Measurements from ENCODE around the gene THUMPD1.

Gene THUMPD1

GRCh38 chr16:20750558-20750957 lies 8.9 kb upstream of the THUMPD1 start:
- Histone ChIP-seq H3K4me1 (ENCODE audit: control insufficient read depth in 2 of 2, insufficient read depth in 2 of 2, low read length in 2 of 2) (peaks cover 0 to 2% of the 10 kb centered on the region in 2 donors), H3K4me3 (ENCODE audit: low read length in 2 of 2) (no peak overlapping the region), H3K27ac (ENCODE audit: low read depth in 2 of 2, low read length in 2 of 2) (no peak overlapping the region), H3K36me3 (ENCODE audit: control insufficient read depth in 2 of 2, insufficient read depth in 2 of 2, low read length in 2 of 2) (no peaks in the 10 kb centered on the region), H3K9me3 (ENCODE audit: control insufficient read depth in 2 of 2, low read length in 2 of 2) (no peaks in the 10 kb centered on the region), H3K27me3 (ENCODE audit: control insufficient read depth in 2 of 2, insufficient read depth in 2 of 2, low read length in 2 of 2) (no peaks in the 10 kb centered on the region), H3K9ac (ENCODE audit: low read depth in 1 of 2, low read length in 2 of 2) (no peak overlapping the region)

GRCh38 chr16:20749474-20749873 lies 7.9 kb upstream of the THUMPD1 start:
- Histone ChIP-seq H3K36me3 (ENCODE audit: control insufficient read depth in 2 of 2, insufficient read depth in 2 of 2, low read length in 2 of 2) (no peaks in the 10 kb centered on the region), H3K27me3 (ENCODE audit: control insufficient read depth in 2 of 2, insufficient read depth in 2 of 2, low read length in 2 of 2) (no peaks in the 10 kb centered on the region), H3K9ac (ENCODE audit: low read depth in 1 of 2, low read length in 2 of 2) (no peak overlapping the region), H3K27ac (ENCODE audit: low read depth in 2 of 2, low read length in 2 of 2) (no peak overlapping the region), H3K4me3 (ENCODE audit: low read length in 2 of 2) (no peak overlapping the region), H3K9me3 (ENCODE audit: control insufficient read depth in 2 of 2, low read length in 2 of 2) (no peaks in the 10 kb centered on the region), H3K4me1 (ENCODE audit: control insufficient read depth in 2 of 2, insufficient read depth in 2 of 2, low read length in 2 of 2) (peaks cover 0 to 2% of the 10 kb centered on the region in 2 donors)

- Histone ChIP-seq H3K9ac (ENCODE audit: low read depth in 1 of 2, low read length in 2 of 2) (no peak overlapping the region), H3K4me1 (ENCODE audit: control insufficient read depth in 2 of 2, insufficient read depth in 2 of 2, low read length in 2 of 2) (peaks cover 0 to 2% of the 10 kb centered on the region in 2 donors), H3K9me3 (ENCODE audit: control insufficient read depth in 2 of 2, low read length in 2 of 2) (no peaks in the 10 kb centered on the region), H3K4me3 (ENCODE audit: low read length in 2 of 2) (no peak overlapping the region), H3K27me3 (ENCODE audit: control insufficient read depth in 2 of 2, insufficient read depth in 2 of 2, low read length in 2 of 2) (no peaks in the 10 kb centered on the region), H3K36me3 (ENCODE audit: control insufficient read depth in 2 of 2, insufficient read depth in 2 of 2, low read length in 2 of 2) (no peaks in the 10 kb centered on the region), H3K27ac (ENCODE audit: low read depth in 2 of 2, low read length in 2 of 2) (peak overlapping the region in 1 of 2 donors; percentile 5)
Measured at GRCh38 chr16:20747030-20747816, 5.6 kb upstream of the THUMPD1 start.

DNA sequence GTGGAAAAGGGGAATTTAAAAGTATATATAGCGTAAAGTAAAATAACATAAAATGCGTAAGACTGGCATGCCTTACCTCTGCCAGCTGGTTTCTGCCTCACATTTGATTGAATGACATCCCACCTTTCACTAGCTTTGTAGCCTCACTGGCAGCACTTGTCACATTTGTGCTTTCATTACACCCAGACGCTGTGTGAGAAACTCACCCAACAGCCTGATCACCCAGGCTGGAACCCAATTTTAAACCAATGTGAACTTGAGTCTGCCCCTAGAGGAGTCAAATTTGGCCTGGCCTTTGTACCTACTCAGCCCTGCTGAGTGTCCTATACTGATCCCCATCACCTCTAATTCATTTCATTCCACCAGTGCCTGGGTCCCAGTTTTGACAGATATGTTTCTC lies 4.8 kb upstream of the THUMPD1 start:
- Histone ChIP-seq H3K9ac (ENCODE audit: low read depth in 1 of 2, low read length in 2 of 2) (no peak overlapping the region), H3K27ac (ENCODE audit: low read depth in 2 of 2, low read length in 2 of 2) (no peak overlapping the region), H3K4me1 (ENCODE audit: control insufficient read depth in 2 of 2, insufficient read depth in 2 of 2, low read length in 2 of 2) (peaks cover 2% of the 10 kb centered on the region in 2 donors), H3K27me3 (ENCODE audit: control insufficient read depth in 2 of 2, insufficient read depth in 2 of 2, low read length in 2 of 2) (no peaks in the 10 kb centered on the region), H3K36me3 (ENCODE audit: control insufficient read depth in 2 of 2, insufficient read depth in 2 of 2, low read length in 2 of 2) (no peaks in the 10 kb centered on the region), H3K4me3 (ENCODE audit: low read length in 2 of 2) (no peak overlapping the region), H3K9me3 (ENCODE audit: control insufficient read depth in 2 of 2, low read length in 2 of 2) (no peaks in the 10 kb centered on the region)

GRCh38 chr16:20744922-20745440 lies 3.4 kb upstream of the THUMPD1 start:
- H3K9me3 ChIP-seq (ENCODE audit: control insufficient read depth in 2 of 2, low read length in 2 of 2), result no peaks in the 10 kb centered on the region
- H3K9ac ChIP-seq (ENCODE audit: low read depth in 1 of 2, low read length in 2 of 2), result no peak overlapping the region
- H3K4me1 ChIP-seq (ENCODE audit: control insufficient read depth in 2 of 2, insufficient read depth in 2 of 2, low read length in 2 of 2), result peaks cover 2 to 11% of the 10 kb centered on the region in 2 donors
- no peaks in the 10 kb centered on the region for H3K27me3 ChIP-seq (ENCODE audit: control insufficient read depth in 2 of 2, insufficient read depth in 2 of 2, low read length in 2 of 2)
- no peak overlapping the region for H3K27ac ChIP-seq (ENCODE audit: low read depth in 2 of 2, low read length in 2 of 2)
- no peak overlapping the region for H3K4me3 ChIP-seq (ENCODE audit: low read length in 2 of 2)
- H3K36me3 ChIP-seq (ENCODE audit: control insufficient read depth in 2 of 2, insufficient read depth in 2 of 2, low read length in 2 of 2), result no peaks in the 10 kb centered on the region

- no peak overlapping the region for H3K4me3 ChIP-seq (ENCODE audit: low read length in 2 of 2)
- no peak overlapping the region for H3K9ac ChIP-seq (ENCODE audit: low read depth in 1 of 2, low read length in 2 of 2)
- H3K9me3 ChIP-seq (ENCODE audit: control insufficient read depth in 2 of 2, low read length in 2 of 2), result no peaks in the 10 kb centered on the region
- H3K4me1 ChIP-seq (ENCODE audit: control insufficient read depth in 2 of 2, insufficient read depth in 2 of 2, low read length in 2 of 2), result peaks cover 2 to 14% of the 10 kb centered on the region in 2 donors
- H3K27ac ChIP-seq (ENCODE audit: low read depth in 2 of 2, low read length in 2 of 2), result no peak overlapping the region
- no peaks in the 10 kb centered on the region for H3K27me3 ChIP-seq (ENCODE audit: control insufficient read depth in 2 of 2, insufficient read depth in 2 of 2, low read length in 2 of 2)
- H3K36me3 ChIP-seq (ENCODE audit: control insufficient read depth in 2 of 2, insufficient read depth in 2 of 2, low read length in 2 of 2), result peaks cover 3 to 4% of the 10 kb centered on the region in 2 donors
Measured at GRCh38 chr16:20743591-20743990, 2.0 kb upstream of the THUMPD1 start.

- Histone ChIP-seq H3K27ac (ENCODE audit: low read depth in 2 of 2, low read length in 2 of 2) (peak overlapping the region; percentile 99), H3K4me1 (ENCODE audit: control insufficient read depth in 2 of 2, insufficient read depth in 2 of 2, low read length in 2 of 2) (peaks cover 2 to 12% of the 10 kb centered on the region in 2 donors), H3K9ac (ENCODE audit: low read depth in 1 of 2, low read length in 2 of 2) (peak overlapping the region; percentile 98 to 99)
Measured at GRCh38 chr16:20740901-20741521, 607 bp downstream of the THUMPD1 start.

DNA sequence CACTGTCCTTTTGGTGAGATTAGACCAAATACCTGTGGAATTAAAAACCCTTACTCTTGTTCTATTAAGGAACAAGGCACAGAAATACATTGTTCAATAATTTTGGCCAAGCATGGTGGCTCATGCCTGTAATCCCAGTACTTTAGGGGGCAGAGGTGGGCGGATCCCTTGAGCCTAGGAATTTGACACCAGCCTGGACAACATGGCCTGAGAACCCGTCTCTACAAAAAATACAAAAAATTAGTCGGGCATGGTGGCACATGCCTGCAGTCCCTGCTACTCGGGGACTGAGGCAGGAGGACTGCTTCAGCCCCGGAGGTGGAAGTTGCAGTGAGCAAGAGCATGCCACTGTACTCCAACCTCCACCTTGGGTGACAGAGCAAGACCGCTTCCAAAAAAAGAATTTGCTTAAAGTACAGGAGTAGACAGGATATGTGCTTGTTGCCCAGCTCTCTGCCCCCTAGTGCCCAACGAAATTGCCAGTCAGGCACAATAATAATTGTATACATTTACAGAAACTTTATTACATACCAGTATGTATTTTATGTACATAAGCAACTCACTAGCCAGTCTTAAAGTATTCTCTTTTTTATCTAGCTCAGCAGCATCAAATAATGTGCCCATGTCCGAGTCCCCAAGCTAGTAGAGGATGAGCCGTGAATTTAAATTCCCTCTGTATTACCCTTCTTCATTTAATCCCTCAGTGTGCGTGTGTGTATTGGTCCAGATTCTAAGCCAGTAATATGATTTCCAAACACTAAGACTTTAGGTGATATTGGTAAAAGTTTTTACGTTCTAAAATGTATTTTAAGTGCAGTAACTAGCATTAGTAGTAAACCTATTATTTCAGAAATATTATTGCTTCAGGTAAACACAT lies 1.4 kb downstream of the THUMPD1 start:
- Histone ChIP-seq H3K9ac (ENCODE audit: low read depth in 1 of 2, low read length in 2 of 2) (peak overlapping the region; percentile 94 to 99), H3K9me3 (ENCODE audit: control insufficient read depth in 2 of 2, low read length in 2 of 2) (no peaks in the 10 kb centered on the region), H3K4me3 (ENCODE audit: low read length in 2 of 2) (peak overlapping the region; percentile 97 to 98), H3K36me3 (ENCODE audit: control insufficient read depth in 2 of 2, insufficient read depth in 2 of 2, low read length in 2 of 2) (peaks cover 28 to 37% of the 10 kb centered on the region in 2 donors), H3K27me3 (ENCODE audit: control insufficient read depth in 2 of 2, insufficient read depth in 2 of 2, low read length in 2 of 2) (no peaks in the 10 kb centered on the region), H3K27ac (ENCODE audit: low read depth in 2 of 2, low read length in 2 of 2) (peak overlapping the region; percentile 49 to 80), H3K4me1 (ENCODE audit: control insufficient read depth in 2 of 2, insufficient read depth in 2 of 2, low read length in 2 of 2) (peaks cover 2 to 12% of the 10 kb centered on the region in 2 donors)

More at GRCh38 chr16:20740901-20741521, 607 bp downstream of the THUMPD1 start:
- peaks cover 26 to 29% of the 10 kb centered on the region in 2 donors for H3K36me3 ChIP-seq (ENCODE audit: control insufficient read depth in 2 of 2, insufficient read depth in 2 of 2, low read length in 2 of 2)
- H3K27me3 ChIP-seq (ENCODE audit: control insufficient read depth in 2 of 2, insufficient read depth in 2 of 2, low read length in 2 of 2), result no peaks in the 10 kb centered on the region
- H3K4me3 ChIP-seq (ENCODE audit: low read length in 2 of 2), result peak overlapping the region; percentile 97 to 98
- no peaks in the 10 kb centered on the region for H3K9me3 ChIP-seq (ENCODE audit: control insufficient read depth in 2 of 2, low read length in 2 of 2)

DNA sequence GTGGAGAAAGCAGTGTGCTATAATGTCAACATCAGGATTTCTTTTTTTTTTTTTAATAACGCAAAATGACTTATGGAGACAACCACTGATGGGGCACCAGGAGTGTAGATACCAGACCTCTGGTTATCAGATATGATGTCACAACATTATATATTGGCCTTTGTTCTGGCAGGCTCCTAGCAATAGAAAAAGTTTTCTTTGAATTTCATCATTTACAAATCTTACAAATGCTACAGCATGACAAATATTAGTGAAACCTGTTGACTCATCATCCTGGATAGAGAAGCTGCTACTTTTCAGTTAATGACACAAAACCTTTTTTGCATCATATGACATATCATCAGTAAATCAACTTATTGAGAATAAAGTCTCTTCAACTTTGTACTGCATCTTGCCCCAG lies 6.1 kb downstream of the THUMPD1 start:
- peaks cover 33 to 44% of the 10 kb centered on the region in 2 donors for H3K36me3 ChIP-seq (ENCODE audit: control insufficient read depth in 2 of 2, insufficient read depth in 2 of 2, low read length in 2 of 2)
- no peak overlapping the region for H3K27ac ChIP-seq (ENCODE audit: low read depth in 2 of 2, low read length in 2 of 2)
- no peak overlapping the region for H3K9ac ChIP-seq (ENCODE audit: low read depth in 1 of 2, low read length in 2 of 2)
- H3K27me3 ChIP-seq (ENCODE audit: control insufficient read depth in 2 of 2, insufficient read depth in 2 of 2, low read length in 2 of 2), result no peaks in the 10 kb centered on the region
- peaks cover 0 to 8% of the 10 kb centered on the region in 2 donors for H3K4me1 ChIP-seq (ENCODE audit: control insufficient read depth in 2 of 2, insufficient read depth in 2 of 2, low read length in 2 of 2)
- no peak overlapping the region for H3K4me3 ChIP-seq (ENCODE audit: low read length in 2 of 2)
- H3K9me3 ChIP-seq (ENCODE audit: control insufficient read depth in 2 of 2, low read length in 2 of 2), result no peaks in the 10 kb centered on the region

Data from mucosa of rectum (tissue), 2 donors.